SK-N-DZ (cell line): ENCODE results near the gene PNMA8A. TPM values are rescaled to one million over a fixed set of nuclear protein-coding genes. Genes with fewer than 3 reads are reported as not detected.
"Not testable (repeated sequence)": the region's sequence is repeated elsewhere in the genome, so short reads cannot be mapped to it uniquely, and the experiment has no call there.

Experiments used
- DNase-seq: peaks from one replicate; pipeline ENCODE4 v3.0.0-alpha.2; 2015; ENCODE audit warnings: low spot score
- polyA plus RNA-seq, 2 experiments: library from polyadenylated mRNA; depleted of rRNA; stranded (reverse); fragments of >200 nt; gene quantifications; 2 replicates each; pipeline ENCODE4 v1.2.3, GENCODE V29; 2014

The PNMA8A gene, protein sequence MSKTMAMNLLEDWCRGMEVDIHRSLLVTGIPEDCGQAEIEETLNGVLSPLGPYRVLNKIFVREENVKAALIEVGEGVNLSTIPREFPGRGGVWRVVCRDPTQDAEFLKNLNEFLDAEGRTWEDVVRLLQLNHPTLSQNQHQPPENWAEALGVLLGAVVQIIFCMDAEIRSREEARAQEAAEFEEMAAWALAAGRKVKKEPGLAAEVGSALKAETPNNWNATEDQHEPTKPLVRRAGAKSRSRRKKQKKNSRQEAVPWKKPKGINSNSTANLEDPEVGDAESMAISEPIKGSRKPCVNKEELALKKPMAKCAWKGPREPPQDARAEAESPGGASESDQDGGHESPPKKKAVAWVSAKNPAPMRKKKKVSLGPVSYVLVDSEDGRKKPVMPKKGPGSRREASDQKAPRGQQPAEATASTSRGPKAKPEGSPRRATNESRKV
- 28.2 and 30.8 TPM in 2 replicates for polyA plus RNA-seq (2014; cell fraction: cytosol; rRNA removed)
- 8.5 and 9.0 TPM in 2 replicates for polyA plus RNA-seq (2014; cell fraction: nucleus; rRNA removed)

DNA sequence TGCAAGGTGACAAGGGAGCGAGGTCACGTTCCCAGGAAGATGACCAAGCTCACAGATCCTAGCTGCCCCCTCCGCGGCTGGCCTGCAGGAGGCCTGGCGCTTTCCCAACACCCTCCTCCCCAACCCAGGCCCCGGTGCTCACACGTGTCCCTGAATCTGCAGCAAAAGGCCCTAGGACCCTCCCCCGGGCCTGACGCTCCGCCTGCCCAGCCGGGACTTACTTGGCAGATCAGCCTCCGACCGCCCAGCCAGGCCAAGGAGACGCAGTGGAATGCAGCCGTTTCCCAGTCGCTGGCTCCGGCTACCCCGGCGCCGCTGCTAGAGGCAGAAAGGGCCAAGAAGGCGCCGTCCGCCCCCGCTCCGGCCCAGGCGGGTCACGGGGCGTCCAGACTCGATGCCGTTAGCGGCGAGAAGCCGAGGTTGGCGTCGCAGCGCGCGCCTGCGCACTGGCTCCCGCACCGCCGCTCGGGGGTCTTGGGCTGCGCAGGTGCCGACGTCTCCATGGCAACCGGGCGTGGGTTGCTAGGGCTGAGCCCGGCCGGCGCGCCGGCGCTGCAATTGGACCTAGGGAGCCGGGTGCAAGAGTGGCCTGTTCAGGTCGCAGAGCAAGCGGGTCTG is at the start of gene PNMA8A:
PNMA8A (minus strand) TSS at position 448 of the 618 bp plus-strand sequence. CDS start 528 bp downstream, outside the sequence.
- DNase-seq: peak; percentile 83

DNA sequence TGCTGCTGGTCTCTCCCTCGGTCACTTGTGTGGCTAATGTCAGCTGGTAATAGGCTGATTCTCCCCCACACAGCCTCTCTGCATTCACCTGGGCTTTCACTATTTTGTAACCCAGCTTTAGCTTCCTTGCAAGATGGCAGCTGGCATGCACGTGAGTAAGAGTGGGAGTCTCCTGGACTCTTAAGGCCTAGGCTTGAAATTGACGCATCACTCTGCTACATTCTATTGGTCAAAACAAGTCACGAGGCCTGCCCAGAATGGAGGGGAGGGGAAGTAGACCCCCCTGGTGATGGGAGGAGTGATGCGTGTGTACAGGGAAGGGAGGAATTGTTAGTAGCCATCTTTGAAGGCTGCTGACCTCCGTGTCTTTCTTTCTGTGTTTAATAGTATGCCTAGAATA is 49.3 kb upstream of the PNMA8A start:
- DNase-seq: peak; percentile 77

DNA sequence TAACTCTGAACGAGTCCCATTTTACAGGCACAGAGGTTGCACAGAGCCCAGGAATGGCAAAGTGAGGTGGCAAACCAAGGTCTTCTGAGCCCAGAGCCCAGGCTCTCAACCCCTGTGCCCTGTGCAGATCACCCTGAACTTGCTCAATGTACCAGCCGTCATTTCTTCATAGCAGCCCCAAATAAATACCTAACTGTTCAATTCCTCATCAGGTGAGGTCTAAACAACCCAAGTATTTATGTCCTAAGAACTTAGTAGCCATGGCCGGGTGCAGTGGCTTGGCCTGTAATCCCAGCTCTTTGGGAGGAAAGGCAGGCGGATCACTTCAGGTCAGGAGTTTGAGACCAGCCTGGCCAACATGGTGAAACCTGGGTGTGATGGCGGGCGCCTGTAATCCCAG is 46.1 kb upstream of the PNMA8A start:
- DNase-seq: no peak

DNA sequence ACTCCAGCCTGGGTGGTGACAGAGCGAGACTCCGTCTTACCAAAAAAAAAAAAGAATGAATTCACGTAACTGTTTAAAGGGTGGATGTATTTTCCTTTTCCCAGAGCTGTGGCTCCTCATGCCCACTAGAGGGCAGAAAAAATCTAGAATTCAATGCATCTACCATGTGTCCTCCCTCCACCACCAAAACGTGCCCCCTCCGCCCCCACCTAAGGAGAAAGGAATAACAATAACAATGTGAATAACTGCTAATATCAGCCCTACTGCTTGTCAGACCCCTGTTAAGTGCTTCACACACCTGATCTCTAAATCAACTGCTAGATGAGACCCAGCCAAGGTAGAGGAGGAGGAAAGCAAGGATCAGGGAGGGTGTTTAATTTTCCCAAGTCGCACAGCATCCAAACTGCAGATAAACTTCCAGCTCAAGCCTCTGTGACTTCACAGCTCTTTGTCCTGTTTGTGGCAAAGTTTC is 44.6 kb upstream of the PNMA8A start:
- no peak for DNase-seq

DNA sequence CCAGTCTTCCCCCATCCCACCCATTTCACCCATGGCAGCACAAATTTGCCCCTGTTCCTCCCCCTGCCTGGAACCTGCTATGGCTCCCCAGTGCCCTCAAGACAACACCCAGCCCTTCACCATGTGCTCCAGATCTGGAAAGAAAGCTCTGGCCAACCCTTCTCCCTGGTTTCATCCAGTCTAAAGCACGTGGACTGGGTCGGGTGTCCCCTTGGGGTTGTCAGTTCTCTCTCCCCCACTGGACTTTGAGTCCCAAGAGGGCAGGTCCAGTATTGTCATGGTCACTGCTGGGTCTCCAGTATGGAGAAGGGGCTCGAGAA is 43.9 kb upstream of the PNMA8A start:
- DNase-seq: no peak

DNA sequence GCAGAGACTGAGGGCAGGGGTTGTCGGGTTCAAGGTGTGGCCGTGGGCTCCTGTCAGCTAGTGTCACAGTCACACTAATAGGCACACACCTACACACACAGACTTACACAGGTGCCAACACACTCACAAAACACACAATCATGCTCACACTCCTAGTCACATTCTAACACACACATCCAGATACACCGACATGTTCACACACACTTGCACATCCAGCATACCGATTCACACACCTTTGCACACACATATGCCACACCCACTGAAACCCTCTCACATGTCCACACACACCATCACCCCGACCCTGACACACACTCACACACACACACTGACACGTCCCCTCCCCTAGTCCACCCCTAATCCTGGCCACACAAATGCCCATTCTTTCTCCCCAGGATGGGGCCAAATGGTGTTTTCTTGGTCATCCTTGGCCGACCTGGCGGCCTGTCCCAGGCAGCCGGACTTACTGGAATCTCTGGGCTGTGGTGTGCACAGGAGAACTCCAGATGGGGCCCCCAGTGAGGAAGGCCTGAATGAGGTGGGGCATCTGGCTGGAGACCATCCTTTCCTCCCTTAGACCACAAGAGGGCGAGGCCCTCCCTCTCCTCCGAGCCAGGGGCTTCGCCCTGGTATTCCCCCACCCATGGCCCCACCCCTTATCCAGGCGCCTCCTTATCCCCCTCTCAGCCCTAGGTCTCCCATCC is 43.4 kb upstream of the PNMA8A start:
- DNase-seq: no peak

DNA sequence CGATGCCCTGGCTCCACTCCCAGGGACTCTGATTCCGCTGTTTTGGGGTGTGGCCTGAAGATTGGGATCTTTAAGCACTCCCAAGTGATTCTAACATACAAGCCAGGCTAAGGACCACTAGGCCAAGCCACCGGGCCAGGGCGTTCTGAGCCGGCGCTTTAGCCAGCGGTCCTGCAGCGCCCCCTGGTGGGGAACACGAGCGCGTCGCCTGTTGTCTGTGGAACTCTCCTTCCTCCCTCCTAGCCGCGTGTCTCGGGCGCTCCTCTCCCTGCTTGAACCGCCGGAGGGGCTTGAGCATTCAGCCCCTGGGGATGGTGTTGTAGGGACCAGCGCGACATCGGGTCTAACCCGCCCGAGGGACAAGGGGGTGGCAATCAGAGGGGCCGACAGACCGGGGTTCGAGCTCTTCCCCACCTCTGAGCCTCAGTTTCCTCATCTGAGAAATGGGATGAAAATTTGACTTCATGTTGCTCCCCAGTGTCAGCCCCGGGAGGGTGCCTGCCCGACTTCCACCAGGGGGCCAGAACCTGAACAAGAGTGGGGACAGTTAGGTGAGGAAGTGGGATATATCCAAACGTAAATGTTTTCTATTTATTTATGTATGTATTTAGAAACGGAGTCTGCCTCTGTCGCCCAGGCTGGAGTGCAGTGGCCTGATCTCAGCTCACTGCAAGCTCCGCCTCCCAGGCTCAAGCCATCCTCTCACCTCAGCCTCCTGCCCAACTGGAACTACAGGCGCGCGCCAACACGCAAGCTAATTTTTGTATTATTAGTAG is 42.3 kb upstream of the PNMA8A start:
- peak; percentile 39 for DNase-seq

DNA sequence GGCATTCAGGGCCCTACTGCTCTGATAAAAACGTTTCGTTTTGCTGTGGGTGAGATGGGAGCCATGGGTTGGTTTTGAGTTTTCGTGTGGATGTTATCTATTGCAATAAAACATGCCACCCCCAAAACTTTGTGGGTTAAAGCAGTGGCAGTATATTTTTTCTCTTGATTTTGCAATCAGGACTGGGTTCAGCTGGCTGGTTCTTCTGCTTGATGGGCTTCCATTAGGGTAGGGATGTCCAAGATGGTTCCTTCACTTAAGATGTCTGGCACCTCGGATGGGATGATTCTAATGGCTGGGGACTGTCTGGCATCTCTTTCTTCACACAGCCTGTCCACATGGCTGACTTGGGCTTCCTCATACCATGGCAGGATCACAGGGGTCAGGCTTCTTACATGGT is 39.9 kb upstream of the PNMA8A start:
- DNase-seq: no peak

DNA sequence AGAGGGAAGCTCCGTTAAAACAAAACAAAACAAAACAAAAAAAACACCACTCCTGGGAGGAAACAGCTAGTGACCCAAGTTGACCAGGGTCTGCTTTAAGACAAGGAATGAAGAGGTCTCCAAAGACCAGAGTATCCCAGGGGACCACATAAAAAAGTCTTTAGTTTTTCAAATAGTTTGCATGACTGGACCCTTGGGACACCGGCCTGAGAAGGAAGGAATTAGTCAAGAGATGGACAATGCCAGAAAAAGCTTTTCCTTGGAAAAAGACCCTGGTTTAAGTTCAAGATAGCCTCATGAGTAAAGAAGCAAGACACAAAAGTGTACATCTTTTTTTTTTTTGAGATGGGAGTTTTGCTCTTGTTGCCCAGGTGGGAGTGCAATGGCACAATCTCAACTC is 36.8 kb upstream of the PNMA8A start:
- DNase-seq: no peak

DNA sequence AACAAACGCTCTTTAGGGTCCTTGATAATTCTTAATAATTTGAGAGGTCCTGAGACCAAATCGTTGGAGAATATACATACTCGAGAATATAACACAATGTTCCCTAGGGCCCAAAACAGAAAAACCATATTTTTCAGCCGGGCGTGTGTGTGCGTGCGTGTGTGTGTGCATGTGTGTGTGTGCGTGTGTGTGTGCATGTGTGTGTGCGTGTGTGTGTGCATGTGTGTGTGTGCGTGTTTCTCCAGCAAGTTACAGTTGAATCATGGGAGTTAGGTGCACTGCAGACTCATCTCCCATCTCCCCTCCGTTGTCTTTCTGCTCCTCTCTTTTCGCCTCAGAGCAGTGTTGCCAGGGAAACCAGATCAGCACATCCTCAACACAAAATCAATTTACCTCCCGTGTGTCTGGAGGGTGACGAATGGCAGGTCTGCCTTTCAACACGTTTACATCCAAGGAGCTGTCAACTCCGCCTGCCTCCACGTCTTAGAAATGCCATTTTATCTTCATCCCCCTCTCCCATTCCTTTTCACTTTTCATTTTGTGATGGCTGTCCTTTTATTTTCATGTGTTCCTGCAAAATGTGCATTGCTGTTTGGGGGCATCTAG is 32.6 kb upstream of the PNMA8A start:
- DNase-seq: peak; percentile 87

DNA sequence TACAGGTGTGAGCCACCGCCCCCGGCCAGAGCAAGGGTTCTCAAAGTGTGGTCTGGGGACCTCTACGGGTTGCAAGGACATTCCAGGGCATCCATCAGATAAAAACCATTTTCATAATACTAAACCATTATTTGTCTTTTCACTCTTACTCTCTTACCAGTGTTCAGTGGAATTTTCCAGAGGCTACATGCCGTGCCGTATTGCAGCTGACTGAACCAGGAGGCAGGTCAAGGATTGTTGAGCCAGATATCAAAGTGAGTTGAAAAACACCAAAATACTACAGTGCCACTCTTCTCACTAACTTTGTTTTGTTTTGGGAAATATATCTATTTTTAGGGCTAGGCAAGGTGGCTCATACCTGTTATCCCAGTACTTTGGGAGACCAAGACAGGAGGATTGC is 31.5 kb upstream of the PNMA8A start:
- DNase-seq: no peak

DNA sequence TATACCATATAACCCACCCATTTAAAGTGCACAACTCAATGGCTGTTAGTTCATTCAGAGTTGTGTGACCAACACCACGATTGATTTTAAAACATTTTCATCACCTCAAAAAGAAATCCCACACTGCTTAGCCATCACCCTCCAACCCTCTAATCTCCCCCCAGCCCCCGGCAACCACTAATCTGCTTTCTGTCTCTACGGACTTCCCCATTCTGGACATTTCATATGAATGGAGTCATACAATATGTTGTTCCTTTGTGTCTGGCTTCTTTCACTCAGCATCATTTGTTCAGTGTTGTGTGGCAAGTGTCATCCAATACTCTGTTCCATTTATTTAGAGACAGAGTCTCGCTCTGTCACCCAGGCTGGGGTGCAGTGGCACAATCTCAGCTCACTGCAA is 28.3 kb upstream of the PNMA8A start:
- no peak for DNase-seq

DNA sequence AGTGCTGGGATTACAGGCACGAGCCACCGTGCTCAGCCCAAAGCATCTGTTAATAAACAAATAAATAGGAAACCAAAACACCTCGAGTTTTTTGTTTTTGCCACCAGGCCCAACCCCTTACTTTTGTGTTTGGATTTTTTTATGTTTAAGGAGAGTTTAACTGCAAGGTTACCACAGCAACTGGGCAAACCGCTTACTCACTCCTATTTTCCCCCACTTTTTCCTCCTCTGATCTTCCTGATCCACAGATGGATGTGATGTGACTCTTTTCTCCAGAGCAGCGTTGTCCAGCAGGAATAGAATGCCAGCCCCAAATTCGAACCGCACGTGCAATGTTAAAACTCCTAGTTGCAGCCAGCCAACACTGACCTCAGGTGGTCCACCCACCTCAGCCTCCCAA is 26.4 kb upstream of the PNMA8A start:
- DNase-seq: no peak

DNA sequence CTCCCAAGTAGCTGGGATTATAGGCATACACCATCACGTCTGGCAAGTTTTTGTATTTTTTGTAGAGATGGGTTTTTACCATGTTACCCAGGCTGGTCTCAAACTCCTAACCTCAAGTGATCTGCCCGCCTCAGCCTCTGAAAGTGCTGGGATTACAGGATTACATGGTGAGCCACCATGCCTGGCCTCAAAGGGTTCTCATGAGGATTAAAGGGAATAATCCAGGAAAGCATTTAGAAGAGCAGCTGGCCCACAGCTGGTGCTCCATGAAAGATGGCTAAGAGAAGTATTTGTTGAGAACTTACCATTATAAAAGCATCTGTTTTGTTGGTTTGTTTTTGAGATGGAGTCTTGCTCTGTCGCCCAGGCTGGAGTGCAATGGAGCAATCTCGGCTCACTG is 25.5 kb upstream of the PNMA8A start:
- DNase-seq: not testable (repeated sequence)

DNA sequence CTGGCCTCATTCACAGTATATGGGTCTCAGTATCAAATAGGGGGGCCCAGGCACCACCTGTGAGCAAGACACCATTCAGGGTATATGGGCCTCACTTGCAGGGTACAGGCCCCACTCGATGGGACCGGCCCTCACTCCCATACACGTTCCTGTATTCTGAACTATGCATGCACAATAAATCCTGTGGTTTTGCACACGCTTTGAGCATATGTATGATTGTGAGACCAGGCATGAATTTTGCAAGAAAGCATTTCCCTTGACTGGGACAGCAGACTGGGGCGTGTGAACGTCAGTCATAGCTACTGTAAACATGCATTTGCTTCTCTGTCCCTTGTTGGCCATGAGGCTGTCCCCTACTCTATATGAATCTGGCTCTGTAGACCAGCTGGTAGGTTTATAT is 24.9 kb upstream of the PNMA8A start:
- no peak for DNase-seq

DNA sequence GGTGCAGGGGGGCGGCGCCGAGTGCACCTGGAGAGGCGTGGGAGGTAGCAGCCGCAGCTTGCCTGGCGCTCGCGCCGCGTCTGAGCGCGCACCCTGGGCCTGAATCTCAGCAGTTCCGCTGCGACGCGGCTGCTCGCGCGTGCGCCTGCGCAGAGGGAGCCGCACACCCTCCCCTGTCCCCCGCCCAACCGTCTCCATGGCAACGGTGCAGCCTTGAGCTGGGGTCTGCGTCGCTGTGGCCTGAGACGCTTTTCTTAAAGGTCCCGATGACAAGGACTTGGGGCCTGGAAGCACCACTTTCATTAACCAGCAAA is 24.4 kb upstream of the PNMA8A start, which contains the start of gene PNMA8B:
PNMA8B (minus strand) TSS at position 82 of the 314 bp plus-strand sequence. CDS start 402 bp downstream, outside the sequence.
- peak; percentile 86 for DNase-seq

DNA sequence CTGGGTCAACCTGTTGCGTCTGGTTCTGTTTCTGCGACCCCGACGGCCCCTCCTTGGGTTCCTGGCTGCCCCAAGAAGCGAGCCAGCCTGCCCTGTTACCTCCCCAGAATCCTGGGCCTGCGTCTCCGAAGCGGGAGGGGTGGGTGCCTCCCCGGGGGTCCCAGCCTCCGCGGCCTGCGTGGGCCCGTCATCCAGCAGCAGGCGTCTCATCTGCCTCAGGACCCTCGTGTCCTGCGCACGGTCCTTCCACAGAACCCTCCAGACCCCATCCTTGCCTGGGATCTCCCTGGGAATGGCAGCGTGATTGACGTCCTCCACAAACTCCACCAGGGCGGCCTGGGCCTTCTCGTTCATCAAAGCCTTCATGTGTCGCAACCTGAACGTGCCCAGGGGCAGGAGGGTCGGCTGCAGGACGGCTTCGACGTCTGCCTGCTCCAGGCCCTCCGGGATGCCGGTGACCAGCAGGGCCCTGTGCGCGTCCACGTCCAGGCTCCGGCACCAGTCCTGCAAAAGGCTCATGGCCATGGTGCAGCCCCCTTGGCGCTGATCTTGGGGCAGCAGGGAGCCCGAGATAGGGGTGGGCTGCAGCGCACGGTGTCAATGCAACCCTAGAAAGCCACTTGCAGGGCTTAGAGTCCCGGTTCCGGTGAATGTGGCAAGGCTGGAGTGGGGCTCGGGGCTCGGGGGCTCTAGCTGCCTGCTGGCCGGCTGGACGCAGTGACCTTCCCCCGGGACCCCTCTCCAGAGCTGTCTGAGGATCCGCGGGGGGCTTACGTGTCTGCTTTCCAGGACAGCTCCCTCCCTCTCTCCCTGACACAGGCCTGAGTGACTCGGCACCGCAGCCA is 23.8 kb upstream of the PNMA8A start:
- DNase-seq: no peak

DNA sequence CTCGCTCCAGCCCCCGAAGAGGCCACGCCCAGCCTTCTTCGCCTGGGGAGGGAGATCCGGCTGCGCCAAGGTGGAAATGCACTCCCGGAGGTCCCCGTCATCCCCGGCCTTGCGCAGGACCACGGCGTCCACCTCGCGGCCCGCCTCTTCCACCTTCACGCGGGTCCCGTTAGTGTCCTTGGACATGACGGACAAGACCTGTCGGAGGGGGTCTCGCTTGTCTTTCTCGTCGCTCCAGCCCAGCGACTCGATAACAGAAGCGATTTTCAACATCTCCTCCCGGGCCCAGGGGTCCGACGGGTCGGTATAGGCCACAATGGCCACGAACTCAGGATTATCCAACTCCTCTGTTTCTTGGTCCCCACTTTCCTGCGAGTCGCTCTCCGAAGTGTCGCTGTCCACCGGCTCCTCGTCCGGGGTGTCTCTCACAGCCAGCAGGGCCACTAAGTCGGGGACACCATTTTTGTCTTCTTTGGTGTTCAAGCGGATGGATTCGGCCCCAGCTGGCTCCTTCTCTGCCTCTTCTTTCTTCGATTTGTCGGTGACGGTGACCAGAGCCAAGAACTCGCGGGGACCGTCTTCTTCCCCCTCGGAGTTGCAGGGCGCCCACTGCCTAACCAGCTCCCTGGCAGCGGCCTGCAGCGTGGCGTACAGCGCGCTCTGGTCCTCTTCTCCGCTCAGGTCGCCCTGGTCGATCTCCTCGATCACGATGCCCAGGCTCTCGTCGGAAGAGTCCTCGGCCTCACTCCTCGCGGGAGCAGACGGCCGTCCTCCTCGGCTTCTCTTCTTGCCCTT is 23.0 kb upstream of the PNMA8A start:
- DNase-seq: no peak
